Measurements from ENCODE around the gene PNPLA6.
"Not testable (repeated sequence)": the region's sequence is repeated elsewhere in the genome, so short reads cannot be mapped to it uniquely, and the experiment has no call there.

The PNPLA6 gene

DNA sequence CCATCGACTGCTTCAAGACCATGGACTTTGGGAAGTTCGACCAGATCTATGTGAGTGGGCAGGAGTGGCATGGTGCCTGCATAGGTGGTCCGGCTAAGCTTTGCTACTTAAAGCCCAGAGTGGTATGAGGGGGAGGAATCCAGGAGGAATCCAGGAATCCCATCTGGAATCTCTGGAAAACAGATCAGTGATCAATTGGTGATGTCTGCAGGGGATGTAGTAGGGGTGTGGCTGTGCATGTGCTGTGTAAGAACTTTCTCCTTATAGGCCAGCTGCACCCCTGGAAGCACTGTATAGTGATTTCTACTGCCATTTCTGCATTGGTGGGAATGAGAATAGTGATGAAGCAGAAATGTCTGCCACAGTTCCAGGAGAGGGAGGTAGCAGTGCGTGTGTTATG is 23.6 kb downstream of the PNPLA6 start:
- DNase-seq: no peak

DNA sequence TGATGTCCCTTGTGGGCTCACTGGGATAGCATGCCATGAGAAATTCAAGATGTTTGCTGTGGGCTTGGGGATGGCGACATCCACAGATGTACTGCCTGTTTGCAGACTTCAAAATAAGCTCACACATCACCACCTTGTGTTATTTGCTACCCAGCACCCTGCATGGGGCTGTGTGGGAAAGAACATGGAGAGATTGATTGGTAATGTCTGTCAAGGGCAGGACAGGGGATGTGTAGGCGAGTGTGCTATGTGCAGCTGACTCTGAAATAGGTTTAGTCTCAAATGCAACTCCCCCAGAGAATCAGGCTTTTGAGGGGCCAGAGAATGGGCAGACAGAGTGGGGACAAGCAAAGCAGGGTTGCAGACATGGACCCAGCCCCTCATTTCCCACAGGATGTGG is 24.7 kb downstream of the PNPLA6 start:
- DNase-seq: no peak

DNA sequence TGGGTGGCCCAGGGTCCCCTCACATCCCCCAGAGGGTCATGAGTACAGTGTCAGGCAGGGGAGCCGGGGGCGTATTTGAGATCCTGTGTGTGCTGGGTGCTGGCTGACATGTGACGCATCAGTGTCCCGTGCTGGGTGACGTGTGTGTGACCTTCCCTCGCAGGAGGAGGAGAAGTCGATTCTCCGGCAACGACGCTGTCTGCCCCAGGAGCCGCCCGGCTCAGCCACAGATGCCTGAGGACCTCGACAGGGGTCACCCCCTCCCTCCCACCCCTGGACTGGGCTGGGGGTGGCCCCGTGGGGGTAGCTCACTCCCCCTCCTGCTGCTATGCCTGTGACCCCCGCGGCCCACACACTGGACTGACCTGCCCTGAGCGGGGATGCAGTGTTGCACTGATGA is 25.8 kb downstream of the PNPLA6 start:
- no peak for DNase-seq

DNA sequence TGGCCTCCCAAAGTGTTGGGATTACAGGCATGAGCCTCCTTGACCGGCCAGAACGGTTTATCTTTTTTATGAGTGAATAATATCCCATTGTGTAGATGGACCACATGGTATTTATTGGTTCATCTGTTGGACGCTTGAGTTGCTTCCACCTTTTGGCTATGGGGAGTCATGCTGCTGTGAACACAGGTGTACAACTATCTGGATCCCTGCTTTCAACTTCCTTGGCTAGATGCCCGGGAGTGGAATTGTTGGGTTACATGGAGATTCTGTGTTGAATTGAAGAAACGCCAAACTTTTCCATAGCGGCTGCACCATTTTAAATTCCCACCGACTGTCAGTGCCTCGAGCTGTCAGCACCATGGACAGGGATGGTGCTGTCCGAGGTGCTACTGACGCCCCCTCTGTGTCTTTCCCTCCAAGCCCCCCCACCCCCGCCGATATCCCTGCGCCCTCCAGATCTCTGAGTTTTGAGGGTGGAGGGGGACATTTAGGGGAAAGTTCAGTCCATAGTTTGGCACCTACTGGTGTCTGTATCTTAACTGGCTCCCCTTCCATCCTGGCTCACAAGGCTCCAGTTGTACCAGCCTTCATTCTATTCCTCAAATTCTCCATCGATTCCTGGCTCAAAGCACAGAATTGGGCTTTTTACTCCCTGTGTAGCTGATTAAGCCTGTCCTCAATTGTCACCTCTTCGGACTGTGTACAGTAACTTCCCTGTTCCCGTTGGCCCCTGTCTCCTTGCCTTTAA is 27.3 kb downstream of the PNPLA6 start:
- no peak for DNase-seq

DNA sequence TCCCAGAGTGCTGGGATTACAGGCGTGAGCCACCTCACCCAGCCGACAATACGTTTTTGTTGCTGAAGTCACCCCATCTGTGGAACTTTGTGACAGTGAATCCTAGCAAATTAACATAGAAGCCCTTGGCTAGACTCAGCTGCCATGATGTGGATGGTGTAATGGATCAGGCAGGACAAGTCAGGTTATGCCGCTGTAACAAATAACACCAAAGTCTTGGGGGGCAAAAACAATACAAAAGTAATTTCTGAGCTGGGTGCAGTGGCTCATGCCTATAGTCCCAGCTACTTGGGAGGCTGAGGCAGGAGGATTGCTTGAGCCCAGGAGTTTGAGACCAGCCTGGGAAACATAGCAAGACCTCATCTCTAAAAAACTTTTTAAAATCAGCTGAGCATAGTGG is 29.3 kb downstream of the PNPLA6 start:
- no peak for DNase-seq

DNA sequence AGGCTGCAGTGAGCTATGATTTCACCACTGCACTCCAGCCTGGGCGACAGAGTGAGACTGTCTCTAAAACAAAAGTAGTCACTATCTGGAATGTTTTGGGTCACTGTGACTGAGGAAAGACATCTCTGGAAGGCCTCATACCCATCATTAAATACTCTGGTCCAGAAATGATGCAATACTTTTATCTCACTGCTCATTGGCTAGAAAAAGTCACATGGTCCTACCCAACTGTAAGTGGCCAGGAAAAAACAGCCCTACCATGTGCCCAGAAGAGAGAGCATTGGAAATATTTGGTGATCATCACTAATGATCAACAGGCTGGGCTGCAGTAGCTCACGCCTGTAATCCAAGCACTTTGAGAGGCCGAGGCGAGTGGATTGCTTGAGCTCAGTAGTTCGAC is 29.8 kb downstream of the PNPLA6 start:
- DNase-seq: no peak

DNA sequence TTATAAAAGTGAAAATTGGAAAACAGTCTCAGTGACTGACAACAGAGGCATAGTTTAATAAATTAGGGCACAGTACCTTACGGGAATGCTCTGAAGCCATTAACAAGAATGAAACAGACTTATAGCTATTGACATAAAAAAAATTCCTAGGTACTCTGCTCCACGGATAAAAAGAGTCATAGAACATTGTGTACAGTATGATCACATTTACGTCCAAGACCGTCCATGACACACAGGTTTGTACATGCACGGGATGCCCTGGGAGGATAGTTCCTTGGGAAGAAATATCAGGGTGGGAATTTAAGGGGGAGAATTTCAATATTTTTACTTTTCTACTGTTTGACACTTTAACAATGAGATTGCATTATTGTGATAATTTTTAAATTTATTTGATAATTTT is 35.2 kb downstream of the PNPLA6 start:
- DNase-seq: no peak

DNA sequence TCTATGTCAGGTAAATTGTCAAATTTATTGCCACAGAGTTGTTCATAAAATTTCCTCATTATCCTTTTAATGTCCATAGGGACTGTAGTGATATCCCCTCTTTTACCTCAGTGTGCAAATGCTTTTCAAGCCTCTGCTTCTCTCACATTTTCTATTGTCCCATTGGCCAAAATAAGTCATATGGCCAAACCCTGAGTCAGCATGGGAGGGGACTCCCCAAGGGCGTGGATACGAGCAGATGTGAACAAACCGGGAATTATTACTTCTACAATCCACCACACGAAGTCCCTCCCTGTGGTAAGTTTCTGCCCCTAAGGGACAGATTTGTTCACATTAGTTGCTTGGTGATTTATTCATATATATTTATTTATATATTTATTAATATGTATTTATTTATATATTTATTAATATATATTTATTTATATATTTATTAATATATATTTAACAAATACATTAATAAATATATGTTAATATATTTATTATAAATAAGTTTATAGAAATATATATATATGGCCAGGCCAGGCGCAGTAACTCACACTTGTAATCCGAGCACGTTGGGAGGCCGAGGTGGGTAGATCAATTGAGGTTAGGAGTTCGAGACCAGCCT is 40.0 kb downstream of the PNPLA6 start:
- DNase-seq: no peak

DNA sequence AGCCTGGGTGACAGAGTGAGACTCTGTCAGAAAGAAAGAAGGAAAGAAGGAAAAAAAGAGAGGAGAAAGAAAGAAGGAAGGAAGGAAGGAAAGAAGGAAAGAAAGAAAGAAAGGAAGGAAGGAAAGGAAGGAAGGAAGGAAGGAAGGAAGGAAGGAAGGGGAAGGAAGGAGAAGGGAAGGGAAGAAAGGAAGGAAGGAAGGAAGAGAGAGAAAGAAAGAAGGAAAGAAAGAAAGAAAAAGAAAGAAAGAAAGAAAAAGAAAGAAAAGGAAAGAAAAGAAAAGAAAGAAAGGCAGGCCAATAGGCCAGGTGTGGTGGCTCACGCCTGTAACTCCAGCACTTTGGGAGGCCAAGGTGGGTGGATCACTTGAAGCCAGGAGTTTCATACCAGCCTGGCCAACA is 41.9 kb downstream of the PNPLA6 start:
- not testable (repeated sequence) for DNase-seq

DNA sequence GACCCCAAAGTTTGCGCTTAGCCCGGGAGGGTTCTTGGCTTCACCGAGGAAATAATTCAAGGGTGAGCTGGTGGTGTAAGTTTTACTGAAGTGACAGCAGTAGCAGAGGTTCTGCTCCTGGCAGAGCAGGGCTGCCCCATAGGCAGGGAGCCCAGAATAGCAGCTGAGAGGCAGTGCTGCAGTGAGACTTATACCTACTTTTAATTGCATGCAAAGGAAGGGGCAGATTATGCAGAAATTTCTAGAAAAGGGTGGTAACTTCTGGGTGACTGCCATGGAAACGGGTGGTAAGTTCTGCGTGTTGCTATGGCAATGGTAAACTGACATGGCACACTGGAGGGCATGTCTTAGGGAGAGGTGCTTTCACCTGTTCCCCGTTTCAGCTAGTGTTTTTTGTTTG is 42.6 kb downstream of the PNPLA6 start:
- no peak for DNase-seq

DNA sequence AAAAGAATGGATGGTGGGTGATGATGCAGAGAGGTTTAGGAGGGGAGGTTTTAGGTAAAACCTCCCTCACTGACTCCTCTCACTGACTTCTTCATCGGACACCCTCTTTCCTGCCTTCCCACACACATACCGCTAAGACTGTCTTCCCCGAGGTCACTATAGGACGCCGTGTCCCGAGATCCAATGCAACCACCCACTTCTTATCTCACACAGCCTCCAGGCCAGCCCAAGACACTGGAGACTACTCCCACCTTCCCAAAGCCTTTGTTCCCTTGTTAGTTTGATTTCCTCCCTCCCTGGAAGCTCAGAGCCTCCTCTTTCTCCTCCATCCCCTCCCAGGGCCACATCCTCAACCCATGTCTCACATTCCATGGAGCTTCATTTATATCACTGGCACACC is 43.7 kb downstream of the PNPLA6 start:
- no peak for DNase-seq

DNA sequence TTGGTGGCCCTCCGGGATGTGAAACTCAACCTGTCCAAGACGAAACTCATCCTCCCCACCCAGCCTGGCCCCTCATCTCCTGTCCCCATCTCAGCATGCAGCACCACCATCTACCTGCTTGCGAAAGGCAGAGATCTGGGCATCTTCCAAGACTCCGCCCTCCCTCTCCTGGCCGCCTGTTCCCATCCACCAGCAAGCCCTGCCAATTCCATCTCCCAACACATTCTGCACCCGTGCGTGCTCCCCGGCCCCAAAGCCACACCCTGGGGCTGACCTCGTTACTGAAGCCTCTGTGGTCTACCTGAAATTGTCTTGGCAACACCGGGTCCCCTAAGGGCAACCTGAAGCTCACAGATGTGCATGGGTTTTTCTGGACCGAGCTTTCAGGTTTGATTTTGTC is 46.9 kb downstream of the PNPLA6 start:
- no peak for DNase-seq

DNA sequence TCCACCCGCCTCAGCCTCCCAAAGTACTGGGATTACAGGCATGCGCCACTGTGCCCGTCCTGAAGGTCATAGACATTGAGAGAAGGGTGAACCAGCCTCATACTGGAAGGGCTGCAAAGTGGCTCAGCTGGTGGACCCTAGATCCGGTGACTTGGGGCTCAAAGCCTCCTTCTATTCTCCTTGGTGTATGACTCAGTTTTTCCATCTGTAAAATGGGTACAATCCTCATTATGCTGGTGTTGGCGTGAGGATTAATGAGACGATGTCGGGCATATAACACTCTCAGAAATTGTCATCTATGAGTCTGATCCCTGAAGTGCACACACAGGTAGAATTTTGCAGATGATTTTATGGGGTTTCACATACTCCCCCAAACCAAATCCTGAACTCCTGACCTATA is 54.3 kb downstream of the PNPLA6 start:
- DNase-seq: no peak

DNA sequence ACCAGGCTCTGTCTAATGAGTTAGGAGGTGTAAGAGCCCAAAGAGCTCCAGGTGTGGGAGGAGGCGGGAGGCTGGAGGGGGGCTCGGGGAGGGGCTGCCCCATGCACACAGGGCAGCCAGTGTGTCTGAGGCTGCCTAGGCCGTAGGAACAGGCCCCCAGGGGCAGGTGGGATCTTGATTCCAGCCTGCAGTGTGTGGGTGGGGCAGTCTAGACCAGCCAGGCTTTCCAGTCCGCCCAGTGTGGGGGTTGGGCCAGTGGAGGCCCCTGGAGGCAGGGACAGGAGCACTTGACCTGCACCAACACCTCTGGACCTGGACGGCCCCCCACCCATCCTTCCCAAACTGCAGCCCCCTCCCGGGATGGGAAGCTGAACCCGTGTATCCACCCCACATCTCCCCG is 54.7 kb downstream of the PNPLA6 start:
- DNase-seq: no peak

DNA sequence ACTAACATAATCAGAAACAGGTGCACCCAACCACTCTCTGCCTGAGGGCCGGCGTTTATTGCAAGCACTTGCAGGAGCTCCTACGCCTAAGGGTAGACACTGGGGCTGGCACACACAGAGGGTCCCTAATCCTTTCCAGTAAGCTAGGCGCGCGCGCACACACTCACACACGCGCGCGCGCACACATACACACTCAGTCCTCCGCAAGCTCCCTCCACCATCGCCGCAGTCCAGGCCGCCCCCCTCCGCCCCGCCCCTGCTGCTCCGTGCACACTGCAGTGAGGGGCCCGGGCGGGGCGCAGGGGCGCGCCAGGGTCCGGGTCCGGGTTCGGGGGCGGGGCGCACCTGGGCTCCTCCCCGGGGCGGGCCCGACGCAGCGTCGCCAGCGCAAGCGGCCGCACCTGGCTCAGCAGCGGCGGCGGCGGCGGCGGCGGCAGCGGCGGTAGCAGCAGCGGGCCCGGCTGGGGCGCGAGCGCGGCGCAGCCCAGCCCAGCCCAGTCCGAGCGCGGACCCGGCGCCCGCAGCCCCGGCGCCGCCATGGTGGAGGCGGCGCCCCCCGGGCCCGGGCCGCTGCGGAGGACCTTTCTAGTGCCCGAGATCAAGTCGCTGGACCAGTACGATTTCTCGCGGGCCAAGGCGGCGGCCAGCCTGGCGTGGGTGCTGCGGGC is 60.1 kb downstream of the PNPLA6 start, which contains the start of gene CAMSAP3:
Gene CAMSAP3, plus strand, starts transcription at position 398 of the 668 bp plus-strand sequence. Its CDS starts 140 bp downstream, at position 538.
- peak; percentile 36 for DNase-seq

DNA sequence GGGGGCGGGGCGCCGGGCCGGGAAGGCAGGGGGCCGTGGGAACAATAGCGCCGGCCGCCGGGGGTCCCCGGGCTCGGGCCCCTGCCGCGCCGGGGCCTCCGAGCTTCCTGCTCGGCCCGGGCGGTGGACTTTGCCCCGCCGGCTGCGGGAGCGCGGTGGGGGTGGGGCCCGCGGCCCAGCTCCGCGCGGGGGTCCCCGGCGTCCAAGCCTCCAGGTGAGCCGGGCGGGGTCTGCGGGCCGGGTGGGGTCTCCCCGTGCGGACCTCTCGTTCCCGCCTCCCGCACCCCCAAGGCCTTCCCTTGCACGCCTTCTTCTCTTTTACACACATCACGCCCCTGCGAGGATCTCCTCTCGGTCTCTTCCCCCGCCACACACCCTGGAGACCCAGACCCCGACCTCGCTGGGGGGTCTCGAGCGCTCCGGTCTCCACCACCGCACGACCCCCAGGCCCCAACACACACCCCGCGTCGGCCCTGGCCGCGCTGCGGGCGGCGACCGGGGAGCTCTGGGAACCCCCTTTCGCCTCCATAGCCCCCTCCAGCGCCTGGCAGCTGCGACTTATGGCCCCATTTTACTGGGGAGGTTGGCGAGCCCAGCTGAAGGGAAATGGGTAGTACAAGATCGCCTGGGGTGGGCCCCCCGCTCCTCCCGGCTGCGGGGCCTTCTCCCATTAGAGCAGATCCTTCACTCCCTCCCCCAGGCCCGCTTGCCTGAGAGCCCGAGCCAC is 60.9 kb downstream of the PNPLA6 start:
- DNase-seq: no peak

DNA sequence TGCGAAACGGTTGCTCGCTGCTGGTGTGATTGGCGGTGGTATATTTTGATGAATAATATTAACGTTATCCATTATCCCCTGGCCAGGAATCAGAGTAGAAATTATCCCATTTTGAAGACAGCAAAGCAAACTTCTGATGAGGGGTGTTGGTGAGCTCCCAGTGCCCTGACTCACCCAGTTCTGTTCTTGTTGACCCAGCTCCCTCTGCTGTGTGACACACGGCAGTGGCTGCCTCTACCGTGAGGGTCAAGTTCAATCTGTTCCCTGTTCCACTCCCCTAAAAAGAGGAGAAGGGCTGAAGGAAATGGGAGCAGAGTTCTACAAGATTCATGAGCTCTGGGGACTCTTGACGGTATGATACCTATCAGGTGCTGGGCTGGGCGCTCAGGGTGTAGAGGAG is 62.2 kb downstream of the PNPLA6 start:
- no peak for DNase-seq

DNA sequence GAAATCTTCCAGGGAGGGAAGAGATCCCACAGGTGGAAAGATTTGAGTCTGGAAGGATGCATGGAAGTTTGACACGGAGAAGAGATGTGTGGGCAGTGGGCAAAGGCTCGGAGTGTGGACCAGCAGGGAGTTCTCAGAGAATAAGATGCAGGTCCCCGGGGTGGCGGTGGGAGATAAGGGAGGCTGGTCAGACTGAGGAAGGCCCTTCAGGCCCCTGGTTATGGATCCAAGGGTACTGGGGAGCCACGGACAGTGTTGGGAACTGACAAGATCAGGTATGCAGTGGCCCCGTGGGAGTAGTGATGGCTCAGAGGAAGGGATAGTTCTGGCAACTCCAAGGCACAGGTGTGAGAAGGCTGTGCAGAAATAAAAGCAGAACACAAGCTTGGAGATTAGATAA is 62.7 kb downstream of the PNPLA6 start:
- no peak for DNase-seq

DNA sequence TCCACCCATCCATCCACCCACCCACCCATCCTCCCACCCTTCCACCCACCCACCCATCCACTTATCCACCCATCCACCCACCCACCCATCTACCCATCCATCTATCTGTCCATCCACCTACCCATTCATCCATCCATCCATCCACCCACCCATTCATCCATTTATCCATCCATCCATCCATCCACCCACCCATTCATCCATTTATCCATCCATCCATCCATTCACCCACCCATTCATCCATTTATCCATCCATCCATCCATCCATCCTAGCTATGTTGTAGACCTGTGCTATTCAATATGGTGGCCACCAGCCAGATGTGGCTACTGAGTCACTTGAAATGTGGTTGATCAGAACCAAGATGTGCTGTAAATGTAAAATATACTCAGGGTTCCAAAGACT is 65.2 kb downstream of the PNPLA6 start:
- DNase-seq: no peak

DNA sequence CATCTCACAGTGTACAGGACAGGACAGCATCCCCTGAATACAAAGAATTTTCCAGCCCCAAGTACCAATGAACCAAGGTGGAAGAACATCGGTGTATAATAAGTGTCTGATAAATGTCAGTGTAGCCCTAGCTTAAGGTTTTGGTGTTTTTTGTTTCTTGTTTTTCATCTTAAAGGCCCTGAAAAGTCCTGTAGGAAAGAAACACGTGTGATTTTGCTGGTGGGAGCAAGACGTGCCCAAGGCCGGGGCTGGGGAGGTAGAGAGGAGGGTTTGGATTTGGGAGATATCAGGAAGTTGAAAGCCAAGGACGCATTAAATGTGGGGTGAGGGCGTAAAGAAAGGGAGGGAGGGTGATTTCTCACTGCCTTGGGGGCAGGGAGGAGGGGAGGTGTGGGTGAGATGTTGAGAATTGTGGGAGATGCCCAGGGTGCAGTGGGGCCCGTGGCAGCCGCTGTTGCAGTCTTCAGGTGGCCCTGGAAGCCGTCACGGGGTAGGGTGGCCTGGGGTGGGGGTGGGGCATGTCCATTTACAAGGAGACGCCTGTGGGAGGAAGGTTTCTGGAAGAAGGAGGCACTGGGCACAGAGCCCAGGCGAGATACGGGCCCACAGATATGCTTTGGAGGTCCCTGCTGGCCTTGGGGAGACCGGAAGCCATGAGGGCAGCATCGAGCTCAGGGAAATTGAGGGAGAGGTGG is 66.9 kb downstream of the PNPLA6 start:
- no peak for DNase-seq

DNA sequence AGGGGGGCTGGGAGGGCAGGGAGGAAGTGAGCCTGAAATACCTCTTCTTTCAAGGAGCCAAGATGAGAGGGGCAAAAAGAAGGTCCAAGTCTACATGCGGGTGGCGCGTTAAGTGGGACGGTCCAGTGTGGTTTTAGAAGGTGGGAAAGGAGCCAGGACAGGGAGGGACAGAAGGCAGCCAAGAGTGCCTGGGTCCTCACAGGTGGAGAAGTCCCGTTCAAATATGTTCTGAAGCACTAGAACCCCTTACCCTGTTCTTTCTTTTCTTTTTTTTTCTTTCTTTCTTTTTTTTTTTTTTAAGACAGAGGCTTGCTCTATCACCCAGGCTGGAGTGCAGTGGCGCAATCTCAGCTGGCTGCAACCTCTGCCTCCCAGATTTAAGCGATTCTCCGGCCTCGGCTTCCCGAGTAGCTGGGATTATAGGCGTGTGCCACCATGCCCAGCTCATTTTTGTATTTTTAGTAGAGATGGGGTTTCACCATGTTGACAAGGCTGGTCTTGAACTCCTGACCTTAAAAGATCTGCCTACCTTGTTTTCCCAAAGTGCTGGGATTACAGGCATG is 67.5 kb downstream of the PNPLA6 start:
- no peak for DNase-seq

DNA sequence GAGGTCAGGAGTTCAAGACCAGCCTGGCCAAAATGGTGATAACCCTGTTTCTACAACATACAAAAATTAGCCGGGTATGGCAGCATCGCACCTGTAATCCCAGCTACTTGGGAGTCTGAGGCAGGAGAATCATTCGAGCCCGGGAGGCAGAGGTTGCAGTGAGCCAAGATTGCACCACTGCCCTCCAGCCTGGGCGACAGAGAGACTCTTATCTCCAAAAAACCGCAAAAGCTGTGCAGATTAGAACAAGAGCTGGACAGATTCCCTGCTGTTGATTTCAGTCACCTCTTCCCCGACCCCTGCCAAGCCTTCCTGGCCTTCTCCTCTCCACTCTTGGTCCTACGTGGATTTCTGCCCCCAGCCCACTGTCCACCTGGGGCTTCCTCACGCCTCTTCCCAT is 68.4 kb downstream of the PNPLA6 start:
- no peak for DNase-seq

Measured in activated naive CD4-positive, alpha-beta T cell treated with Interleukin-2 at 50 U/mL for 16 hours (primary cell).